ENCODE results near the gene UST.
"Not testable (repeated sequence)": the region's sequence is repeated elsewhere in the genome, so short reads cannot be mapped to it uniquely, and the experiment has no call there.

UST gene

GRCh38 chr6:148735989-148736388 is 10.8 kb upstream of the UST start:
- in situ Hi-C loops (cut with HindIII; ENCODE audit: low sequenced_read_pairs), result no loop called here

GRCh38 chr6:148736774-148737412 is 9.9 kb upstream of the UST start:
- in situ Hi-C loops (cut with HindIII; ENCODE audit: low sequenced_read_pairs), result no loop called here

- in situ Hi-C loops (cut with HindIII; ENCODE audit: low sequenced_read_pairs), result no loop called here
These were observed 9.0 kb upstream of the UST start for GRCh38 chr6:148737806-148738205.

GRCh38 chr6:148738946-148739821 is 7.6 kb upstream of the UST start:
- in situ Hi-C loops (cut with HindIII; ENCODE audit: low sequenced_read_pairs), result no loop called here

- in situ Hi-C loops (cut with HindIII; ENCODE audit: low sequenced_read_pairs), result no loop called here
These were observed 7.1 kb upstream of the UST start for GRCh38 chr6:148739822-148740128.

GRCh38 chr6:148743476-148743875 is 3.4 kb upstream of the UST start:
- in situ Hi-C loops (cut with HindIII; ENCODE audit: low sequenced_read_pairs), result no loop called here

GRCh38 chr6:148745926-148746325 is 904 bp upstream of the UST start:
- in situ Hi-C loops (cut with HindIII; ENCODE audit: low sequenced_read_pairs), result no loop called here

- in situ Hi-C loops (cut with HindIII; ENCODE audit: low sequenced_read_pairs), result no loop called here
These were observed 278 bp downstream of the UST start for GRCh38 chr6:148747145-148747470.

GRCh38 chr6:148747471-148748165 is 788 bp downstream of the UST start:
- in situ Hi-C loops (cut with HindIII; ENCODE audit: low sequenced_read_pairs), result no loop called here

GRCh38 chr6:148749674-148750073 is 2.8 kb downstream of the UST start:
- in situ Hi-C loops (cut with HindIII; ENCODE audit: low sequenced_read_pairs), result no loop called here

- in situ Hi-C loops (cut with HindIII; ENCODE audit: low sequenced_read_pairs), result no loop called here
These were observed 4.3 kb downstream of the UST start for GRCh38 chr6:148750838-148751792.

- in situ Hi-C loops (cut with HindIII; ENCODE audit: low sequenced_read_pairs), result no loop called here
These were observed 5.0 kb downstream of the UST start for GRCh38 chr6:148751793-148752170.

- in situ Hi-C loops (cut with HindIII; ENCODE audit: low sequenced_read_pairs), result not testable (repeated sequence)
These were observed 8.5 kb downstream of the UST start for GRCh38 chr6:148755379-148755778.

GRCh38 chr6:148757944-148758480 is 11.2 kb downstream of the UST start:
- in situ Hi-C loops (cut with HindIII; ENCODE audit: low sequenced_read_pairs), result no loop called here

- in situ Hi-C loops (cut with HindIII; ENCODE audit: low sequenced_read_pairs), result no loop called here
These were observed 11.7 kb downstream of the UST start for GRCh38 chr6:148758492-148758891.

GRCh38 chr6:148760258-148760534 is 13.4 kb downstream of the UST start:
- in situ Hi-C loops (cut with HindIII; ENCODE audit: low sequenced_read_pairs), result no loop called here

- in situ Hi-C loops (cut with HindIII; ENCODE audit: low sequenced_read_pairs), result no loop called here
These were observed 14.0 kb downstream of the UST start for GRCh38 chr6:148760568-148761526.

GRCh38 chr6:148761527-148762011 is 14.7 kb downstream of the UST start:
- in situ Hi-C loops (cut with HindIII; ENCODE audit: low sequenced_read_pairs), result no loop called here

- in situ Hi-C loops (cut with HindIII; ENCODE audit: low sequenced_read_pairs), result no loop called here
These were observed 15.4 kb downstream of the UST start for GRCh38 chr6:148762231-148762630.

Data from DLD1 (cell line).